WI38 (cell line): Measurements from ENCODE around the gene ZBTB7C.

Experiments
- H3K4me3 ChIP-seq: 2 replicates; pipeline ENCODE4 v1.5.1; 2011; ENCODE audit warnings: low read depth, mild to moderate bottlenecking, control low read depth, low read length
- CTCF ChIP-seq: IDR thresholded peaks from 2 replicates; pipeline ENCODE4 v1.5.1; 2012; ENCODE audit warnings: low read depth, mild to moderate bottlenecking, control low read depth, low read length

The ZBTB7C gene

DNA sequence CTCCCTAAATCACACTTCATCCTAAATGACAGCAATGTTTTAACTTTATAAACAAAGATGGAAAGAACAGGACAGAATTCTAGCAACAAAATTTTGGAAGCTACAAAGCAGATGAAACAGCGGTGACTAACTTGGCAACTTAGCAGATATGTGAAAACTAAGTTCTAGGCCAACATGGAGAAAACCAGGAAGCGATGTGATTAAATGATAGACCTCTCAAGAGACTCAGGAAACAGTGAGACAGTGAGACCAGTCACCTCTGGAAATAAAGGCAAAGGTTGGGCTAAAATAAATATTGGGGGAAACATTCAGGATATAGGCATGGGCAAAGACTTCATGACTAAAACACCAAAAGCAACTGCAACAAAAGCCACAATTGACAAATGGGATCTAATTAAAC lies 24.4 kb upstream of the ZBTB7C start:
- no peak overlapping the region for H3K4me3 ChIP-seq
- no peak for TF ChIP-seq CTCF

DNA sequence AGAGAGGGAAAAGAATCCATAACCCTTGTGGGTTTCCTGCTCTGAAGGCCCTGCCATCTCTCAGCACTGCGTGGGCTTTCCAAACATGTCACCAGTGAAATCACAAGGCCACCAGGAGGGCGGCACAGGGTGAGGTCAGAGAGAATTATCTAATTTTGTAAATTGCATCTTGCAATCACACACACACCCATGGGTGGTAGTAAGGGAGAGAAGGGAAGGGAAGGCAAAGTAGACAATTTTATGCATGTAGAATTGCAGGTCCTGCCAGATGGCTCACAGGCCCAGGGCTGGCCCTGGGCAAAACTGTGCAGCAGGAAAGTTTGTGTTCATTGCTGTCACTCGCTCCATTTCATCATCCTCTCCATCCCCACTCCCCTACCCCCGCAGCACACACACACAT lies 21.0 kb upstream of the ZBTB7C start:
- H3K4me3 ChIP-seq = no peak overlapping the region
- TF ChIP-seq CTCF = no peak

- TF ChIP-seq CTCF = no peak
- no peak overlapping the region for H3K4me3 ChIP-seq
Measured at GRCh38 chr18:48428475-48429177, 19.4 kb upstream of the ZBTB7C start.

- H3K4me3 ChIP-seq = no peak overlapping the region
- TF ChIP-seq CTCF = no peak
Measured at GRCh38 chr18:48422947-48423378, 13.8 kb upstream of the ZBTB7C start.

GRCh38 chr18:48419277-48420022 lies 10.3 kb upstream of the ZBTB7C start:
- no peak overlapping the region for H3K4me3 ChIP-seq
- TF ChIP-seq CTCF = no peak

GRCh38 chr18:48418539-48419276 lies 9.5 kb upstream of the ZBTB7C start:
- H3K4me3 ChIP-seq = no peak overlapping the region
- TF ChIP-seq CTCF = no peak

- no peak for TF ChIP-seq CTCF
- H3K4me3 ChIP-seq = no peak overlapping the region
Measured at GRCh38 chr18:48417985-48418384, 8.8 kb upstream of the ZBTB7C start.
